Gastroesophageal sphincter (tissue), 3 donors: ENCODE results near the gene NOD1.

Experiments used
- EP300 ChIP-seq: sonication (generic); formaldehyde crosslinking; IDR thresholded peaks from one replicate; pipeline ENCODE4 v1.6.1; 2017; ENCODE audit warnings: antibody characterized with exemption, mild to moderate bottlenecking
- POLR2A ChIP-seq, 2 donors: fragments of 450-650 bp; IDR thresholded peaks; one replicate each; pipeline ENCODE4 v1.6.1; 2017; ENCODE audit warnings: antibody characterized with exemption in 2 of 2, mild to moderate bottlenecking in 2 of 2, moderate library complexity in 1 of 2
- POLR2AphosphoS5 ChIP-seq: sonication (generic); formaldehyde crosslinking; IDR thresholded peaks from one replicate; pipeline ENCODE4 v1.6.1; 2017; ENCODE audit warnings: antibody characterized with exemption
- TF ChIP-seq, protein P1 (sequence below), 4 experiments: fragments of 200-600 bp in 2 of 4; fragments of 450-650 bp in 2 of 4; sonication (generic) in 1 of 4; IDR thresholded peaks; one replicate each; pipeline ENCODE4 v1.5.1; 2017 to 2019; ENCODE audit warnings: antibody characterized with exemption in 4 of 4, mild to moderate bottlenecking in 2 of 4, moderate library complexity in 2 of 4

DNA sequence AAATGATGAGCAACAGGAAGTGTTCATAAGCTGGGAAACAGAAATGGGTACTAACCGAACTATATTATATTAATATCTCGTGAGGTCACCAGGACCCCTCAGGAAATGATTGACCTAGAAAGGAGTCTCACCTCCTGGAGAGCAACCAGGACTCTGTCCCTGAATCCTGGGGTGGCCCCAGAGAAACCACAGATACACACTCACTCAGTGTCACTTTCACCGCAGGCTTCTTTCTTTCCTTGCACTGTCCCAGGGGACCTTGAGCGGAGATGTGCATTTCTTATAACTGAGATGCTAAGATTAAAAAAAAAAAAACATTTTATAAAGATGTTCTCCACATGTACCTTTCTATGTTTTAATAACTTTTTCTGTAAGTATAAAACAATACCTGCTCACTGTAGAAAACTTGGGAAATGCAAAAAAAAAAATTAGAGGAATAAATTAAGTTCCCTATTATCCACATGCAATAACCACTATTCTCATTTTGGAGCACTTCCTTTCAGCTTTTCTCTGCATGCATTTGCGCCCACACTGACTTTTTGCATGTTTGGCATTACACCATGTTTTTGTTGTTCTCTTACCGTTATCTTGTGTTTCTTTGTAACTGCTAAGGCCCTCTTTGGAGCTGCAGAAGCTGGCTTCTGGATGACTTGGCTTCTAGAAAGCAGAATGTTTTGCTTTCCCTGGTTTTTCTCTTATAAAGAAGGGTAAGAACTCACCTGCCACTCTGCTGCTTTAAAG lies 15.0 kb downstream of the NOD1 start:
- TF ChIP-seq, protein P1, sequence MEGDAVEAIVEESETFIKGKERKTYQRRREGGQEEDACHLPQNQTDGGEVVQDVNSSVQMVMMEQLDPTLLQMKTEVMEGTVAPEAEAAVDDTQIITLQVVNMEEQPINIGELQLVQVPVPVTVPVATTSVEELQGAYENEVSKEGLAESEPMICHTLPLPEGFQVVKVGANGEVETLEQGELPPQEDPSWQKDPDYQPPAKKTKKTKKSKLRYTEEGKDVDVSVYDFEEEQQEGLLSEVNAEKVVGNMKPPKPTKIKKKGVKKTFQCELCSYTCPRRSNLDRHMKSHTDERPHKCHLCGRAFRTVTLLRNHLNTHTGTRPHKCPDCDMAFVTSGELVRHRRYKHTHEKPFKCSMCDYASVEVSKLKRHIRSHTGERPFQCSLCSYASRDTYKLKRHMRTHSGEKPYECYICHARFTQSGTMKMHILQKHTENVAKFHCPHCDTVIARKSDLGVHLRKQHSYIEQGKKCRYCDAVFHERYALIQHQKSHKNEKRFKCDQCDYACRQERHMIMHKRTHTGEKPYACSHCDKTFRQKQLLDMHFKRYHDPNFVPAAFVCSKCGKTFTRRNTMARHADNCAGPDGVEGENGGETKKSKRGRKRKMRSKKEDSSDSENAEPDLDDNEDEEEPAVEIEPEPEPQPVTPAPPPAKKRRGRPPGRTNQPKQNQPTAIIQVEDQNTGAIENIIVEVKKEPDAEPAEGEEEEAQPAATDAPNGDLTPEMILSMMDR (IDR thresholded peaks at IDR 0.05), result no peak
- TF ChIP-seq POLR2AphosphoS5 (no peak), POLR2A (IDR thresholded peaks at IDR 0.05) (no peak), EP300 (no peak)
